ENCODE measurements around the gene ACOXL.
A peak's percentile ranks its signal among the peaks of the same experiment; 100 is the strongest.

Gene ACOXL

DNA sequence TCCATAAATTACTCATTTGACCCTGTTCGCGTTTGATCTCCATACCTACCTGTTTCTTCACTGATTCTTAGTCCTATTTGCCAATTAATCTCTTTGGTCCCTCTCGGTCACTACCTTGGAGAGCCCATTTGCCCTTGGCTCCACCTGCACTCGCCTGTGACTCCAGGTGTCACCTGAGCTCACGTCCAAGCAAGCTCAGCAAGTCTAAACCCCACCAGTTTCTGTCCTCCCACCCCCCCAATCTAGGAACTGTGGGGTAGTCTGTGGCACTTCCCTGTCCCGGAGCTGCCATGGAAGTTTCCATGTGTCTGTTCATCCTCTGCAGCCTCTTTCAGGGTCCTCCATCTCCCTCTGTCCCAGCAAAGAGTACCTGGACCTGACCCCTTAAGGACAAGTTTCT lies 320.2 kb downstream of the ACOXL start:
- H3K4me3 ChIP-seq (ENCODE audit: low read depth, low read length) = no peak overlapping the region
- H3K18ac ChIP-seq (ENCODE audit: low read length) = no peak overlapping the region
- H3K36me3 ChIP-seq (ENCODE audit: control insufficient read depth in 1 of 2, insufficient read depth in 2 of 2, low read length in 2 of 2) = no peaks in the 10 kb centered on the region
- H3K79me1 ChIP-seq (ENCODE audit: low read length) = no peaks in the 10 kb centered on the region
- no peaks in the 10 kb centered on the region for H3K4me1 ChIP-seq (ENCODE audit: control insufficient read depth in 1 of 2, insufficient read depth in 2 of 2, low read length in 2 of 2)
- H3K23ac ChIP-seq (ENCODE audit: low read length) = no peak overlapping the region
- H3K27ac ChIP-seq (ENCODE audit: low read depth, low read length) = no peak overlapping the region
- no peak overlapping the region for H2AFZ ChIP-seq (ENCODE audit: insufficient read depth, low read length, poor library complexity)
- no peak overlapping the region for H2BK120ac ChIP-seq (ENCODE audit: insufficient read depth, low read length, poor library complexity)
- no peak overlapping the region for H3K9ac ChIP-seq (ENCODE audit: low read length)
- no peak overlapping the region for H4K8ac ChIP-seq (ENCODE audit: low read depth, low read length)
- H3K79me2 ChIP-seq (ENCODE audit: control insufficient read depth, insufficient read depth, low read length, poor library complexity) = no peaks in the 10 kb centered on the region
- H4K12ac ChIP-seq (ENCODE audit: low read depth, low read length) = no peak overlapping the region
- H3K4ac ChIP-seq (ENCODE audit: low read depth, low read length) = no peak overlapping the region
- H2BK5ac ChIP-seq (ENCODE audit: low read depth, low read length, poor library complexity) = no peak overlapping the region
- no peaks in the 10 kb centered on the region for H3K9me3 ChIP-seq (ENCODE audit: insufficient read depth, low read depth, low read length)
- H4K91ac ChIP-seq (ENCODE audit: low read depth, low read length) = no peak overlapping the region
- no CpG with 5 or more reads among the region's 6 CpGs for WGBS (ENCODE audit: extremely low coverage, insufficient coverage, insufficient read length)
- H2BK12ac ChIP-seq (ENCODE audit: low read length) = no peak overlapping the region
- H2AK5ac ChIP-seq (ENCODE audit: low read length) = no peak overlapping the region
- no peaks in the 10 kb centered on the region for H3K27me3 ChIP-seq (ENCODE audit: insufficient read depth, low read length)
- no peak overlapping the region for H3K4me2 ChIP-seq (ENCODE audit: low read length)
- no peak overlapping the region for H3K14ac ChIP-seq (ENCODE audit: low read length)
- no peak for DNase-seq

DNA sequence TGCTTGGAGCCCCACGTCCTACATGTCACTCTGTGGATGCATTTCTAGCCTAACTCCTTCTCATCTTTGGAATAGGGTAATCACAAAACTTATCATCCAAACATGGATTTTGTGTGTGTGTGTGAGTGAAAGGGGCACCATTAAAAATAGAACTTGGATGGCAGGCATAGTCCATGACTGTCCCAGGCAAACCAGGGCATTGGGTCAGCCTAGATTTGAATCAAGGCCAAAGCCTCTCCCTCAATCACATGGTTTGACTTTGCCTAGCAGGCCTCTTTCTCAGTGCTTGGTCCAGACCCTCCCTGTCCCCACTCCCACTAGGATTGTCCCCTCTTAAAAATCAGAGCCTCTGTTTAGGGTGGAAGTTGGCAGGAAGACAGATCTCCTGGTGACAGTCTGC lies 320.9 kb downstream of the ACOXL start:
- Histone ChIP-seq H3K36me3 (ENCODE audit: control insufficient read depth in 1 of 2, insufficient read depth in 2 of 2, low read length in 2 of 2) (no peaks in the 10 kb centered on the region), H4K91ac (ENCODE audit: low read depth, low read length) (no peak overlapping the region), H3K14ac (ENCODE audit: low read length) (no peak overlapping the region), H3K4me1 (ENCODE audit: control insufficient read depth in 1 of 2, insufficient read depth in 2 of 2, low read length in 2 of 2) (no peaks in the 10 kb centered on the region), H2BK120ac (ENCODE audit: insufficient read depth, low read length, poor library complexity) (no peak overlapping the region), H3K18ac (ENCODE audit: low read length) (no peak overlapping the region), H2BK5ac (ENCODE audit: low read depth, low read length, poor library complexity) (no peak overlapping the region), H3K4ac (ENCODE audit: low read depth, low read length) (no peak overlapping the region), H3K27ac (ENCODE audit: low read depth, low read length) (no peak overlapping the region), H3K4me2 (ENCODE audit: low read length) (no peak overlapping the region), H2AK5ac (ENCODE audit: low read length) (no peak overlapping the region), H3K9ac (ENCODE audit: low read length) (no peak overlapping the region), H3K27me3 (ENCODE audit: insufficient read depth, low read length) (no peaks in the 10 kb centered on the region), H2AFZ (ENCODE audit: insufficient read depth, low read length, poor library complexity) (no peak overlapping the region), H3K9me3 (ENCODE audit: insufficient read depth, low read depth, low read length) (no peaks in the 10 kb centered on the region), H3K79me2 (ENCODE audit: control insufficient read depth, insufficient read depth, low read length, poor library complexity) (no peaks in the 10 kb centered on the region), H4K8ac (ENCODE audit: low read depth, low read length) (no peak overlapping the region), H2BK12ac (ENCODE audit: low read length) (no peak overlapping the region), H4K12ac (ENCODE audit: low read depth, low read length) (no peak overlapping the region), H3K4me3 (ENCODE audit: low read depth, low read length) (no peak overlapping the region), H3K79me1 (ENCODE audit: low read length) (no peaks in the 10 kb centered on the region), H3K23ac (ENCODE audit: low read length) (no peak overlapping the region)
- no CpG with 5 or more reads among the region's 1 CpG for whole genome bisulfite sequencing (ENCODE audit: extremely low coverage, insufficient coverage, insufficient read length)
- DNase-seq = no peak

DNA sequence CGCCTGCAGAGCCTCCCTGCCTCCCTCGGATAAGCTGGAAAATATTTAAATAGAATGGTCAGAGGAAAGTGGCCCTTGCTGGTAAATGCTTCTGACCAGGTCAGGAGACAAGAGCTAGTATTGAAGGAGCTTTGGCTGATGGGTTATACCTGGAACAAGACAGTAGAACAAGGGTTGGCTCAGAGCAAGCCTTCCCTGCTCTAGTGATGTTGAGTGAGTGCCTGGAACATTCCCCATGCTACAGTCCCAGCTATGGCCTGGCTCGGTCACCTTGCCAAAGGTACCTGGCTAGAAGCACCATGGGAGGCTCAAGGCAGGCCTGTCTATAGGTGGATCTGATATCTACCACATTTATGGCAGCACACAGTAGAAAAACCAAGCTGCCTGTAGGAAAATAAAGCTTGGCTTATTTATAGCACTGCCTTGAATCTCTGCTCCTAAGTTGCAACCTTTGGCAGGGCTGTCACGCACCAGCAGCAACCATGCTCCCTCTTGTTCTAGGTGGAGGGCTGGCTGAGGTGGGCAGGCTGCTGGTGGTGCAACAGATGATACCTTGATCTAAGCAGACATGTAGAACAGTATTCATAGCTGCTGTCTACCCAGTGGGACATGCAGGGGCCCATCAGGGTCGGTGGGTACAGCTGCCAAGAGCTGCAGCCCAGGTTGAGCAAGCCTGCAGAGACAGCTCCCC lies 321.6 kb downstream of the ACOXL start:
- no peak overlapping the region for H2AK5ac ChIP-seq (ENCODE audit: low read length)
- no peak overlapping the region for H3K4ac ChIP-seq (ENCODE audit: low read depth, low read length)
- H3K23ac ChIP-seq (ENCODE audit: low read length) = no peak overlapping the region
- H3K4me1 ChIP-seq (ENCODE audit: control insufficient read depth in 1 of 2, insufficient read depth in 2 of 2, low read length in 2 of 2) = no peaks in the 10 kb centered on the region
- no peak overlapping the region for H2BK5ac ChIP-seq (ENCODE audit: low read depth, low read length, poor library complexity)
- H3K27me3 ChIP-seq (ENCODE audit: insufficient read depth, low read length) = no peaks in the 10 kb centered on the region
- no peak overlapping the region for H3K4me2 ChIP-seq (ENCODE audit: low read length)
- no peak for DNase-seq
- WGBS (ENCODE audit: extremely low coverage, insufficient coverage, insufficient read length) = no CpG with 5 or more reads among the region's 5 CpGs
- H3K36me3 ChIP-seq (ENCODE audit: control insufficient read depth in 1 of 2, insufficient read depth in 2 of 2, low read length in 2 of 2) = no peaks in the 10 kb centered on the region
- no peak overlapping the region for H3K4me3 ChIP-seq (ENCODE audit: low read depth, low read length)
- H3K14ac ChIP-seq (ENCODE audit: low read length) = no peak overlapping the region
- no peak overlapping the region for H4K8ac ChIP-seq (ENCODE audit: low read depth, low read length)
- H3K79me1 ChIP-seq (ENCODE audit: low read length) = no peaks in the 10 kb centered on the region
- no peak overlapping the region for H2AFZ ChIP-seq (ENCODE audit: insufficient read depth, low read length, poor library complexity)
- no peak overlapping the region for H4K12ac ChIP-seq (ENCODE audit: low read depth, low read length)
- no peak overlapping the region for H3K27ac ChIP-seq (ENCODE audit: low read depth, low read length)
- no peaks in the 10 kb centered on the region for H3K79me2 ChIP-seq (ENCODE audit: control insufficient read depth, insufficient read depth, low read length, poor library complexity)
- no peak overlapping the region for H2BK120ac ChIP-seq (ENCODE audit: insufficient read depth, low read length, poor library complexity)
- no peak overlapping the region for H3K9ac ChIP-seq (ENCODE audit: low read length)
- H3K9me3 ChIP-seq (ENCODE audit: insufficient read depth, low read depth, low read length) = no peaks in the 10 kb centered on the region
- no peak overlapping the region for H4K91ac ChIP-seq (ENCODE audit: low read depth, low read length)
- H3K18ac ChIP-seq (ENCODE audit: low read length) = no peak overlapping the region
- H2BK12ac ChIP-seq (ENCODE audit: low read length) = no peak overlapping the region

DNA sequence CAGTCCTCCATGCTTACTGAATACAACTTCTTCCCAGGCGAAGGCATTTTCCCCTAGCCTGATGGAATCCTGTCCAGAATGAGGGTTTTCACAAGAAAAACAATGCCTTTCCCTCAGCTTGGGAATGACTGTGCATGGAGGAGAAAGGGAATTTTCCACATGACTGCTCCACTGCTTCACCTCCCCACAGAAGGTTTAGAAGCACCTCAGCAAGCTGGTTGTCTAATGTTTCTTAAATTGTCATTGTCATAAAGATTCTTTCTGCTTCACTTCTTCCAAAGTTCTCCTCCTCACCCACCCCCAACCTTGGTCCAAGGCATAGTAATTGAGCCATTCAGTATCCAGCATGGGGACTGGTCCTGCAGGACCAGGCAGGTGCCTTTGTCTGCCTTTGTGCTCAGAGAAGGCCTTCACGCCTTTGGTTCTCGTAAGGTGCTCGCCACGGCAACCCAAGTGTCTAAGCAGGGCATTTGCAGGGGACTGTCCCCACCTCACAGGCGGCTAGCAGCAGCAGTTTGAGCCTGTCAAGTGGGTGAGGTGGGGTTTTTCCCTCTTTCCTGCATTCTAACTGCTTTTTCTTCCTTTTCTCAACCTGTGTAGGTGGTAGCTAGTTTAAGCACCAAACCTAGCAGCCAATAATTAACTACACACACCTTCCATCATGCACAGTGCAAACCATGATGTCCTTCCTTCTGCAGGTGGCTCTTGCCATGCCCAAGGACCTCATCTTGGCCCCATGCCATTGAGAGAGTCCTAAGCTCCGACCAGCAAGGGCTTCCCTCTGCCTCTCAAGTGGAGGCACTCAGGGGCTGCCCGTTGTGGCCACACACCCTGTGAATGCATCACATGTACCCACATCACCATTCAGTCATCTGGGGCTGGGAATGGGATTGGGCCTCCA lies 322.7 kb downstream of the ACOXL start:
- Histone ChIP-seq H2BK5ac (ENCODE audit: low read depth, low read length, poor library complexity) (no peak overlapping the region), H2BK12ac (ENCODE audit: low read length) (no peak overlapping the region), H4K8ac (ENCODE audit: low read depth, low read length) (no peak overlapping the region), H3K14ac (ENCODE audit: low read length) (no peak overlapping the region), H3K9ac (ENCODE audit: low read length) (no peak overlapping the region), H3K4me3 (ENCODE audit: low read depth, low read length) (no peak overlapping the region), H2AK5ac (ENCODE audit: low read length) (no peak overlapping the region), H3K79me2 (ENCODE audit: control insufficient read depth, insufficient read depth, low read length, poor library complexity) (no peaks in the 10 kb centered on the region), H3K4ac (ENCODE audit: low read depth, low read length) (no peak overlapping the region), H3K9me3 (ENCODE audit: insufficient read depth, low read depth, low read length) (peaks cover 2% of the 10 kb centered on the region), H4K12ac (ENCODE audit: low read depth, low read length) (no peak overlapping the region), H3K18ac (ENCODE audit: low read length) (no peak overlapping the region), H3K79me1 (ENCODE audit: low read length) (no peaks in the 10 kb centered on the region), H3K23ac (ENCODE audit: low read length) (no peak overlapping the region), H3K27me3 (ENCODE audit: insufficient read depth, low read length) (no peaks in the 10 kb centered on the region), H3K4me2 (ENCODE audit: low read length) (no peak overlapping the region), H2AFZ (ENCODE audit: insufficient read depth, low read length, poor library complexity) (no peak overlapping the region), H3K36me3 (ENCODE audit: control insufficient read depth in 1 of 2, insufficient read depth in 2 of 2, low read length in 2 of 2) (no peaks in the 10 kb centered on the region), H3K27ac (ENCODE audit: low read depth, low read length) (no peak overlapping the region), H4K91ac (ENCODE audit: low read depth, low read length) (no peak overlapping the region), H3K4me1 (ENCODE audit: control insufficient read depth in 1 of 2, insufficient read depth in 2 of 2, low read length in 2 of 2) (no peaks in the 10 kb centered on the region), H2BK120ac (ENCODE audit: insufficient read depth, low read length, poor library complexity) (no peak overlapping the region)
- WGBS (ENCODE audit: extremely low coverage, insufficient coverage, insufficient read length) = no CpG with 5 or more reads among the region's 8 CpGs
- peak in 1 of 2 donors; percentile 9 for DNase-seq
